ENCODE results near the gene ITGB3. TPM values are rescaled to one million over a fixed set of nuclear protein-coding genes. Genes with fewer than 3 reads are reported as not detected.

Gene ITGB3
- total and polyA plus RNA-seq, 10 of the 15 experiments (the other 5 are each of a cell fraction or from before 2014, with no cell fraction given), result 0.69 to 22.8 (median 13.6) TPM

DNA sequence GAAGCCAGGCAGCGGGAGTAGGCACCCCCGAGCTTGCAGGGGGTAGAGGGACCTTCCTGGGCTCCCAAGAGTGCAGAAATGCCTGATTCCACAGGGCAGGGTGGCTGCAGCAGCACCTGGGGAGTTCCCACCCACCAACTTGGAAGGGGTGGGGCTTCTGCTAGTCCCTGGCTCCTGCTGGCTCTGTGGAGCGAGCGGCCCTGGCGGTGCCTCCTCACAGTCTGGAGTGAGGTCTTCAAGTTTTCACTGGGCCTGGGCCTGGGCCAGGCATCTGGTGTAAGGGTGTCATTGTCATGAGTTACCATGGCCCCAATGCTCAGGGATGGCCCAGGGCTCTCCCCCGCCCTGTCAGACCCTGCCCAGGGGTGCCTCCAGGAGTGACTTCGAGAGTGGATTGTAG lies 15.8 kb upstream of the ITGB3 start:
- ATAC-seq, result no peak
- Histone ChIP-seq H4K20me1 (ENCODE audit: control insufficient read depth, insufficient read depth) (no peaks in the 10 kb centered on the region), H3K79me2 (ENCODE audit: control insufficient read depth, insufficient read depth, low read length) (no peaks in the 10 kb centered on the region), H3K4me1 (ENCODE audit: control insufficient read depth, insufficient read depth, low read length) (peaks cover 10% of the 10 kb centered on the region), H3K9ac (ENCODE audit: control insufficient read depth, insufficient read depth, low read length) (no peak overlapping the region), H3K4me2 (ENCODE audit: control insufficient read depth, insufficient read depth) (no peak overlapping the region), H3K27me3 (replicated peaks in 1 of 2; ENCODE audit: control insufficient read depth in 2 of 2, insufficient read depth in 2 of 2, low read length in 1 of 2) (no peaks in the 10 kb centered on the region), H3K9me3 (replicated peaks; ENCODE audit: control insufficient read depth, insufficient read depth, low read length) (peaks cover 8% of the 10 kb centered on the region; the same call in 2 of the 3 replicates), H3K36me3 (ENCODE audit: control insufficient read depth in 2 of 2, insufficient read depth in 2 of 2, low read length in 1 of 2) (no peaks in the 10 kb centered on the region), H3K27ac (ENCODE audit: control insufficient read depth, insufficient read depth) (no peak overlapping the region), H2AFZ (ENCODE audit: control insufficient read depth, low read depth, low read length) (no peak overlapping the region), H3K4me3 (no peak overlapping the region)
- ChIA-PET SMC1A (ENCODE audit: uncharacterized antibody, unreplicated experiment) (no interaction called here), POLR2A (interaction anchor here (1.0 kb wide), 1 partner anchor 87 kb away, joined by 3 read pairs; no protein-coding TSS in a partner anchor), RAD21 (ENCODE audit: unreplicated experiment) (no interaction called here), CTCF (no interaction called here)
- TF ChIP-seq CUX1 (IDR thresholded peaks at IDR 0.05; ENCODE audit: insufficient replicate concordance, low read depth, low read length) (no peak), SP1 (IDR thresholded peaks at IDR 0.05; ENCODE audit: low read depth, low read length) (no peak), ZBED1 (IDR thresholded peaks at IDR 0.05; ENCODE audit: borderline replicate concordance) (no peak), MEF2A (IDR thresholded peaks at IDR 0.05; ENCODE audit: insufficient read depth, low read depth, low read length) (no peak), POLR2A (IDR thresholded peaks at IDR 0.05; ENCODE audit: low read depth, low read length) (no peak), SREBF1 (IDR thresholded peaks at IDR 0.05; ENCODE audit: low read length) (no peak), TAF1 (IDR thresholded peaks at IDR 0.05; ENCODE audit: borderline replicate concordance, low read depth, low read length) (no peak), KAT2A (conservative IDR thresholded peaks at IDR 0.05; ENCODE audit: control insufficient read depth, low read depth, low read length) (no peak), BCL11A (IDR thresholded peaks at IDR 0.05; ENCODE audit: low read depth, low read length) (no peak), CEBPB (IDR thresholded peaks at IDR 0.05; ENCODE audit: borderline replicate concordance in 1 of 2, low read depth in 2 of 2, low read length in 2 of 2) (no peak), EED (IDR thresholded peaks at IDR 0.05; ENCODE audit: low read depth) (no peak), SMAD5 (IDR thresholded peaks at IDR 0.05; ENCODE audit: low read depth) (no peak), IKZF2 (IDR thresholded peaks at IDR 0.05) (no peak), MYB (IDR thresholded peaks at IDR 0.05; ENCODE audit: borderline replicate concordance, low read depth, low read length) (no peak), MYC (IDR thresholded peaks at IDR 0.05; ENCODE audit: insufficient read depth, insufficient read length, insufficient replicate concordance, low read length, severe bottlenecking) (no peak)
- TF ChIP-seq, protein P1, sequence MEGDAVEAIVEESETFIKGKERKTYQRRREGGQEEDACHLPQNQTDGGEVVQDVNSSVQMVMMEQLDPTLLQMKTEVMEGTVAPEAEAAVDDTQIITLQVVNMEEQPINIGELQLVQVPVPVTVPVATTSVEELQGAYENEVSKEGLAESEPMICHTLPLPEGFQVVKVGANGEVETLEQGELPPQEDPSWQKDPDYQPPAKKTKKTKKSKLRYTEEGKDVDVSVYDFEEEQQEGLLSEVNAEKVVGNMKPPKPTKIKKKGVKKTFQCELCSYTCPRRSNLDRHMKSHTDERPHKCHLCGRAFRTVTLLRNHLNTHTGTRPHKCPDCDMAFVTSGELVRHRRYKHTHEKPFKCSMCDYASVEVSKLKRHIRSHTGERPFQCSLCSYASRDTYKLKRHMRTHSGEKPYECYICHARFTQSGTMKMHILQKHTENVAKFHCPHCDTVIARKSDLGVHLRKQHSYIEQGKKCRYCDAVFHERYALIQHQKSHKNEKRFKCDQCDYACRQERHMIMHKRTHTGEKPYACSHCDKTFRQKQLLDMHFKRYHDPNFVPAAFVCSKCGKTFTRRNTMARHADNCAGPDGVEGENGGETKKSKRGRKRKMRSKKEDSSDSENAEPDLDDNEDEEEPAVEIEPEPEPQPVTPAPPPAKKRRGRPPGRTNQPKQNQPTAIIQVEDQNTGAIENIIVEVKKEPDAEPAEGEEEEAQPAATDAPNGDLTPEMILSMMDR (IDR thresholded peaks at IDR 0.05 in 2 of 3, conservative IDR thresholded peaks at IDR 0.05 in 1 of 3; ENCODE audit: control insufficient read depth in 2 of 3, extremely low read depth in 1 of 3, insufficient read depth in 1 of 3, low read depth in 3 of 3, low read length in 3 of 3), result no peak
- TF ChIP-seq, protein P2, sequence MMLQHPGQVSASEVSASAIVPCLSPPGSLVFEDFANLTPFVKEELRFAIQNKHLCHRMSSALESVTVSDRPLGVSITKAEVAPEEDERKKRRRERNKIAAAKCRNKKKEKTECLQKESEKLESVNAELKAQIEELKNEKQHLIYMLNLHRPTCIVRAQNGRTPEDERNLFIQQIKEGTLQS (IDR thresholded peaks at IDR 0.05; ENCODE audit: borderline replicate concordance, extremely low read depth, low read depth, low read length), result no peak
- intact Hi-C loops (cut with micrococcal nuclease; ENCODE audit: unreplicated experiment), result no loop called here
- no TSS peak for BruUV-seq (replicated peaks)
- in situ Hi-C loops (cut with MboI), result no loop called here
- DNase-seq (ENCODE audit: low read depth, low spot score), result no peak
- FAIRE-seq, result no peak
- 59% methylated on average over 7 of the region's 7 CpGs for whole genome bisulfite sequencing (ENCODE audit: insufficient coverage, insufficient replicate concordance, low lambda C conversion rate, missing lambda C conversion rate)
